ENCODE data around the gene SMURF2. TPM values are rescaled to one million over a fixed set of nuclear protein-coding genes. Genes with fewer than 3 reads are reported as not detected.
A peak's percentile ranks its signal among the peaks of the same experiment; 100 is the strongest.

The SMURF2 gene
- total RNA-seq, 1 experiment from 2014 or later = 35.3 TPM

DNA sequence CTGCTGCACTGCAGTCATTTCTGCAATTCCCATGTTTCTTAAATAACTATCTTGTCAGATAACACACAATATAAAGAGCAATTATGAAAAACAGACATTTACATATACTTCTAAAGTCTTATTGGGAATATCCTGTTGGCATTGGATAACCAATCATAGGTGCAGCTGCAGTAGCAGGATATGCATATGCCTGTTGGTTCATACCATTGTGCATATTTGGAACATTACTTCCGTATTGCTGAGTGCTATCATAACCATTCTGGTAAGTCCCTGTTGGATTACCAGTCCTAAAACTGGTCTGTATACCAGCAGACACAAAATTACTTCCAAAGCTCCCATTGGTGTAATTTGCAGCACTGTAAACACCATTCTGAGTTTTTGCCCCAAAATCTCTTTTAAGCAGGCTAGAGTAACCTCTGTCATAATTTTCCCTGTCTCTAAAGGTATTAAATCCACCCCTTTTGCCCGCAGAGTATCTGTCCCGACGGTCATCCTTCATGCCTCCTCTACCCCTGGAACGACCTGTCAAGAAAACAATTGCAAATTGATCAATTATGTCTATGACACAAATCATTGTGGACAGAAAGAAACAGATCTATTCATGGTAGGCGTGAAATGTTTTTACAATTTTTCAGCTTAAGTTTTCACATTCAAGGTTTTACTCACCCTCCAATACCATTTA, 162.2 kb downstream of the SMURF2 start:
- no peaks in the 10 kb centered on the region for H3K27me3 ChIP-seq (ENCODE audit: insufficient read depth, low read length)
- H3K27me3 Mint-ChIP-seq (ENCODE audit: low read depth) = peaks cover 5% of the 10 kb centered on the region
- no peaks in the 10 kb centered on the region for H3K9me3 ChIP-seq (ENCODE audit: control insufficient read depth, low read depth, low read length)
- H3K4me1 ChIP-seq (ENCODE audit: insufficient read depth, low read length) = no peaks in the 10 kb centered on the region; the same call in 1 of the 2 replicates
- no peaks in the 10 kb centered on the region; a peak in 1 of 5 replicates for H3K9me3 Mint-ChIP-seq
- H3K4me2 ChIP-seq (ENCODE audit: insufficient read depth, insufficient read length, low read length) = no peak overlapping the region
- H2BK120ac ChIP-seq (ENCODE audit: low read depth, low read length, poor library complexity, severe bottlenecking) = no peak overlapping the region
- no peak overlapping the region for H3K9ac ChIP-seq (ENCODE audit: extremely low read depth, insufficient read length, low read length)
- H3K36me3 Mint-ChIP-seq (ENCODE audit: insufficient read depth in 1 of 3, low read depth in 3 of 3) = peaks cover 56 to 74% (median 65%) of the 10 kb centered on the region in 3 experiments
- no peak overlapping the region for H4K91ac ChIP-seq (ENCODE audit: insufficient read length, low read depth, low read length)
- H2BK15ac ChIP-seq (ENCODE audit: low read depth, low read length) = no peak overlapping the region
- H3K79me1 ChIP-seq (ENCODE audit: insufficient read depth, low read depth, low read length, poor library complexity, severe bottlenecking) = peaks cover 6% of the 10 kb centered on the region
- H3K4me1 Mint-ChIP-seq = peaks cover 55 to 73% of the 10 kb centered on the region in 2 experiments
- H3K4ac ChIP-seq (ENCODE audit: low read depth, low read length) = no peak overlapping the region
- peak overlapping the region in 1 of 3 experiments; percentile 84; a peak in 2 of 7 replicates for H3K27ac Mint-ChIP-seq
- no peaks in the 10 kb centered on the region for H4K20me1 ChIP-seq (ENCODE audit: control insufficient read depth, insufficient read depth, insufficient read length)
- no peak for DNase-seq
- no peak overlapping the region for H2BK5ac ChIP-seq (ENCODE audit: insufficient read length, low read length)
- H4K8ac ChIP-seq (replicated peaks; ENCODE audit: insufficient read length, low read depth, low read length) = no peak overlapping the region
- H2BK20ac ChIP-seq (ENCODE audit: low read depth, low read length, poor library complexity, severe bottlenecking) = no peak overlapping the region
- no peak overlapping the region for H3K18ac ChIP-seq (ENCODE audit: insufficient read length, low read depth, low read length)
- WGBS (ENCODE audit: extremely low coverage, insufficient read length, low lambda C conversion rate) = no CpG with 5 or more reads among the region's 6 CpGs
- H2BK12ac ChIP-seq (ENCODE audit: insufficient read length, low read depth, low read length) = no peak overlapping the region
- no peak for TF ChIP-seq CTCF (conservative IDR thresholded peaks at IDR 0.05)
- H3K56ac ChIP-seq (ENCODE audit: insufficient read length, low read depth, low read length) = no peak overlapping the region
- H3K27ac ChIP-seq (ENCODE audit: insufficient read length, low read depth, low read length) = no peak overlapping the region
- H4K5ac ChIP-seq (ENCODE audit: insufficient read length, low read depth, low read length) = no peak overlapping the region
- H2AK5ac ChIP-seq (ENCODE audit: insufficient read length, low read length) = no peak overlapping the region
- H2AFZ ChIP-seq (ENCODE audit: low read length) = no peak overlapping the region
- peaks cover 14% of the 10 kb centered on the region for H3K79me2 ChIP-seq (ENCODE audit: insufficient read depth, low read length)
- peaks cover 20% of the 10 kb centered on the region for H3K23me2 ChIP-seq (ENCODE audit: insufficient read length, low read depth, low read length, poor library complexity, severe bottlenecking)
- H3K14ac ChIP-seq (ENCODE audit: insufficient read depth, low read length) = no peak overlapping the region
- peak overlapping the region in 1 of 2 experiments; percentile 60; a peak in 3 of 5 replicates for H3K4me3 Mint-ChIP-seq
- no peak overlapping the region for H3K23ac ChIP-seq (ENCODE audit: insufficient read length, low read depth, low read length)
- no peak overlapping the region for H3T11ph ChIP-seq (ENCODE audit: low read length)
